Thyroid gland (tissue), 4 donors: ENCODE measurements around the gene DGUOK. TPM values are rescaled to one million over a fixed set of nuclear protein-coding genes. Genes with fewer than 3 reads are reported as not detected.

Experiments used
- DNase-seq, 2 donors: peaks; one replicate each; pipeline ENCODE4 v3.0.0-alpha.2; 2019
- H3K27ac ChIP-seq, 3 donors: fragments of 200-600 bp; sonication (generic); 1 replicate in 2 of 3; 2 replicates in 1 of 3; pipeline ENCODE4 v1.5.1; 2016 to 2019; ENCODE audit warnings: mild to moderate bottlenecking in 1 of 3, moderate library complexity in 1 of 3
- H3K27me3 ChIP-seq: fragments of 200-600 bp; sonication (generic); one replicate; pipeline ENCODE4 v1.5.1; 2019
- H3K36me3 ChIP-seq, 2 donors: fragments of 200-600 bp; sonication (generic); one replicate each; pipeline ENCODE4 v1.5.1; 2016 to 2019
- H3K4me1 ChIP-seq, 2 donors: fragments of 200-600 bp; sonication (generic); one replicate each; pipeline ENCODE4 v1.5.1; 2017 to 2019
- H3K4me3 ChIP-seq, 3 donors: fragments of 200-600 bp; sonication (generic); replicated peaks in 1 of 3; 1 replicate in 2 of 3; 2 replicates in 1 of 3; pipeline ENCODE4 v1.5.1; 2016; ENCODE audit warnings: mild to moderate bottlenecking in 1 of 3
- H3K9me3 ChIP-seq: fragments of 200-600 bp; sonication (generic); one replicate; pipeline ENCODE4 v1.5.1; 2017
- POLR2A ChIP-seq, 2 donors: fragments of 450-650 bp; IDR thresholded peaks; one replicate each; pipeline ENCODE4 v1.6.1; 2017; ENCODE audit warnings: antibody characterized with exemption in 2 of 2, mild to moderate bottlenecking in 2 of 2, moderate library complexity in 1 of 2
- WGBS, 2 donors: methylation state at CpG; one replicate each; pipeline ENCODE4 v1.1.5; 2017; 5-methylcytosine and 5-hydroxymethylcytosine counted together
- intact Hi-C: fragments of 100-400 bp; cut with DNase I; formaldehyde crosslinking; loops from one replicate; pipeline ENCODE4 v1.15.1; 2023
- total RNA-seq, 4 donors: library from RNA; depleted of rRNA; stranded (reverse); fragments of >200 nt; gene quantifications; one replicate each; pipeline ENCODE4 v1.2.3, GENCODE V29; 2016
- TF ChIP-seq, protein P1 (sequence below), 6 experiments: fragments of 200-600 bp in 3 of 6; fragments of 450-650 bp in 3 of 6; sonication (generic) in 3 of 6; IDR thresholded peaks; one replicate each; pipeline ENCODE4 v1.5.1; 2016 to 2019; ENCODE audit warnings: antibody characterized with exemption in 6 of 6, mild to moderate bottlenecking in 2 of 6, inconsistent platforms in 1 of 6, moderate library complexity in 1 of 6

The DGUOK gene
- total RNA-seq, 4 donors from 2014 or later, result 41.8 to 65.8 (median 46.9) TPM

DNA sequence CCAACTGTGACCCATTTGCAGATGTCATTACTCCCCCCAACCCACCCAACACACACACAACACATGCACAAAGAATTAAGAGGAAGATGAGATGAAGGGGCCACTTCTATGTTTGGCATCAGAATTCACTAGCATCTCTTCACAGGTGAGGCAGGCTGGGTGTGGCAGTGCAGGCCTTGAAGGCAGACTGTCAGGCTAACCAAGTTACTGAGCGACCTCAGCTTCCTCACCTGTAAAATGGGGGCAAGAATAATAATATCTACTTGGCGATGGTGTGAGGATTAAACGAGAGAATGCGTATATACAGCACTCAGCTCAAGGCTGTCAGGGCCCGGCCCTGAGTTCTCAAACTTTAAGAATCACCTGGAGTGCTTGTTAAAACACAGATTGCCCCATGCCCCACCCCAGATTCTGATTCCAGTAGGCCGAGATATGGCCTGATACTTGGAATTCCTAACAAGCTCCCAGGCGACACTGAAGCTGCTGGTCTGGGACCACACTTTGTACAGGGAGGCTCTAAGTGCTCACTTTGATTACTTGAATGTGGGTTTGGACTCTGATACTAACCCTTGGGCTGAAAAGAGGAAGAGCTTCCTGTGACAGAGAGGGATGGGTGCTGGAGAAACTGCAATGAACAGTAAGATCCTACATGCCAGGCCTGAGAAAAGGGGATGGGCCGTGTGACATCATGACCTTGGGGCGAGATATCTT lies 32.8 kb upstream of the DGUOK start:
- no peak overlapping the region for H3K4me3 ChIP-seq
- no peaks in the 10 kb centered on the region for H3K4me1 ChIP-seq
- TF ChIP-seq POLR2A (IDR thresholded peaks at IDR 0.05), result no peak
- TF ChIP-seq, protein P1, sequence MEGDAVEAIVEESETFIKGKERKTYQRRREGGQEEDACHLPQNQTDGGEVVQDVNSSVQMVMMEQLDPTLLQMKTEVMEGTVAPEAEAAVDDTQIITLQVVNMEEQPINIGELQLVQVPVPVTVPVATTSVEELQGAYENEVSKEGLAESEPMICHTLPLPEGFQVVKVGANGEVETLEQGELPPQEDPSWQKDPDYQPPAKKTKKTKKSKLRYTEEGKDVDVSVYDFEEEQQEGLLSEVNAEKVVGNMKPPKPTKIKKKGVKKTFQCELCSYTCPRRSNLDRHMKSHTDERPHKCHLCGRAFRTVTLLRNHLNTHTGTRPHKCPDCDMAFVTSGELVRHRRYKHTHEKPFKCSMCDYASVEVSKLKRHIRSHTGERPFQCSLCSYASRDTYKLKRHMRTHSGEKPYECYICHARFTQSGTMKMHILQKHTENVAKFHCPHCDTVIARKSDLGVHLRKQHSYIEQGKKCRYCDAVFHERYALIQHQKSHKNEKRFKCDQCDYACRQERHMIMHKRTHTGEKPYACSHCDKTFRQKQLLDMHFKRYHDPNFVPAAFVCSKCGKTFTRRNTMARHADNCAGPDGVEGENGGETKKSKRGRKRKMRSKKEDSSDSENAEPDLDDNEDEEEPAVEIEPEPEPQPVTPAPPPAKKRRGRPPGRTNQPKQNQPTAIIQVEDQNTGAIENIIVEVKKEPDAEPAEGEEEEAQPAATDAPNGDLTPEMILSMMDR (IDR thresholded peaks at IDR 0.05), result no peak
- H3K9me3 ChIP-seq, result no peaks in the 10 kb centered on the region
- intact Hi-C loops, result no loop called here
- H3K27me3 ChIP-seq, result no peaks in the 10 kb centered on the region
- DNase-seq, result no peak
- no peaks in the 10 kb centered on the region for H3K36me3 ChIP-seq
- 80 to 87% methylated on average over 9 of the region's 9 CpGs for WGBS, 2 donors
- no peak overlapping the region for H3K27ac ChIP-seq

DNA sequence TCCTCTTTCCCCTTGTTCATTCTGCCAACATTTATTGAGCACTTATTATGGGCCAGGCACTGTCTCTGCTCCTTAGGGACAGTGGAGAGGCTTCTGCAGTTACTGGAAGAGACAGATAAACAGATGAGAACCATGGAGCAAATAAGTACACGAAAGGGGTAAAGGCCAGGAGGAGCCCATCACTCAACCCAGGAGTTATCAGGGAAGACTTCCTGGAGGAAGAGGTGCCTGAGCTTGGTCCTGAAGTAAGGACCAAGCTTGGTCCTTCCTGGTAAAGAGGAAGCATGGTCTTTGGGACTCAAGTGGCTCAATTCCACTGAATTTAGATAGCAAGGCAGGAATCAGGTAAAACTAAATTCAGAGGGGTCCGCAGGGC lies 32.2 kb upstream of the DGUOK start:
- Histone ChIP-seq H3K4me1 (no peaks in the 10 kb centered on the region), H3K4me3 (no peak overlapping the region), H3K9me3 (no peaks in the 10 kb centered on the region), H3K36me3 (no peaks in the 10 kb centered on the region), H3K27me3 (no peaks in the 10 kb centered on the region), H3K27ac (no peak overlapping the region)
- intact Hi-C loops, result no loop called here
- WGBS, 2 donors, result 94 to 96% methylated on average over 2 of the region's 2 CpGs
- TF ChIP-seq POLR2A (IDR thresholded peaks at IDR 0.05), result no peak
- TF ChIP-seq, protein P1 (IDR thresholded peaks at IDR 0.05), result no peak
- DNase-seq, result no peak

DNA sequence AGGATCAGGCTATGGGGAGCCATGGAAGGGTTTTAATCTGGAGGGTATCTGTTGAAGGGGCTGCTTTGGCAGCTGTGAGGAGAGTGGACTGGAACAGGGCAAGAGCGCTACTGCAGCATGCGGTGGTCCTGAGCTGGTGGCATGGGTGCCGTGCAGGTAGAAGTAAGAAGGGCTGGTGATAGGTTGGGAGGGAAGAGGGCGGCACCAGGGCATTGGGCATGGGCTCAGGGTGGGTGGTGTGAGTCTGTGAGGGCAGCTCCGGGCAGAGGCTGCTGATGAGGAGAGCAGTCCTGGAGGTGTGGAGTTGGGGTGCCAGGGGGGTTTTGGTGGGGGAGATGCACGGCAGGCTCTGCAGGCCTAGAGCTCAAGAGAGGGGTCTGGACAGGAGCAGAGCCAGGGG lies 31.8 kb upstream of the DGUOK start:
- no peaks in the 10 kb centered on the region for H3K4me1 ChIP-seq
- DNase-seq, result no peak
- H3K27ac ChIP-seq, result no peak overlapping the region
- H3K36me3 ChIP-seq, result no peaks in the 10 kb centered on the region
- H3K4me3 ChIP-seq, result no peak overlapping the region
- no peak for TF ChIP-seq POLR2A (IDR thresholded peaks at IDR 0.05)
- TF ChIP-seq, protein P1 (IDR thresholded peaks at IDR 0.05), result no peak
- 82% methylated on average over 6 of the region's 6 CpGs for WGBS, 2 donors
- no peaks in the 10 kb centered on the region for H3K9me3 ChIP-seq
- intact Hi-C loops, result no loop called here
- H3K27me3 ChIP-seq, result no peaks in the 10 kb centered on the region

DNA sequence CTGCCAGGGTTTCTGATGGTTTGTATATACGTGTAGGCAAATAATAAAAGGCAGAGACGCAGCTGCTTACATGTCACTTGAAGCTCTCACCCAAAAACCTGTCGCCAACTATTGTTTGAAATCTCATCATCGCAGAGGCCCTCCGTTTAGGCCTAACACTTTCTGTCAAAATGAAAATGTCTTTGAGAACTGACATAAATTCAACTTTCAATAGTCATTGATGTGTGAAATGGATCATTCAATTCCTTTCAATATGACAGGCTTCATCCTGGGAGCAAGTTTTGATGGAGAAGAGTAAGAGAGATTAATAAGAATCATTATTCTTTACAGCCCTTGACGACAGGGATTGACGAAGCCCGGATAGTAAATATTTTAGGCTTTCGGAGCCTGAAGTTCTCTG lies 31.2 kb upstream of the DGUOK start:
- TF ChIP-seq, protein P1 (IDR thresholded peaks at IDR 0.05), result no peak
- no peak for TF ChIP-seq POLR2A (IDR thresholded peaks at IDR 0.05)
- 77 to 81% methylated on average over 9 of the region's 9 CpGs for WGBS, 2 donors
- H3K36me3 ChIP-seq, result no peaks in the 10 kb centered on the region
- DNase-seq, result no peak
- intact Hi-C loops, result no loop called here
- H3K27ac ChIP-seq, result no peak overlapping the region
- H3K9me3 ChIP-seq, result no peaks in the 10 kb centered on the region
- no peaks in the 10 kb centered on the region for H3K4me1 ChIP-seq
- H3K4me3 ChIP-seq, result no peak overlapping the region
- H3K27me3 ChIP-seq, result no peaks in the 10 kb centered on the region

DNA sequence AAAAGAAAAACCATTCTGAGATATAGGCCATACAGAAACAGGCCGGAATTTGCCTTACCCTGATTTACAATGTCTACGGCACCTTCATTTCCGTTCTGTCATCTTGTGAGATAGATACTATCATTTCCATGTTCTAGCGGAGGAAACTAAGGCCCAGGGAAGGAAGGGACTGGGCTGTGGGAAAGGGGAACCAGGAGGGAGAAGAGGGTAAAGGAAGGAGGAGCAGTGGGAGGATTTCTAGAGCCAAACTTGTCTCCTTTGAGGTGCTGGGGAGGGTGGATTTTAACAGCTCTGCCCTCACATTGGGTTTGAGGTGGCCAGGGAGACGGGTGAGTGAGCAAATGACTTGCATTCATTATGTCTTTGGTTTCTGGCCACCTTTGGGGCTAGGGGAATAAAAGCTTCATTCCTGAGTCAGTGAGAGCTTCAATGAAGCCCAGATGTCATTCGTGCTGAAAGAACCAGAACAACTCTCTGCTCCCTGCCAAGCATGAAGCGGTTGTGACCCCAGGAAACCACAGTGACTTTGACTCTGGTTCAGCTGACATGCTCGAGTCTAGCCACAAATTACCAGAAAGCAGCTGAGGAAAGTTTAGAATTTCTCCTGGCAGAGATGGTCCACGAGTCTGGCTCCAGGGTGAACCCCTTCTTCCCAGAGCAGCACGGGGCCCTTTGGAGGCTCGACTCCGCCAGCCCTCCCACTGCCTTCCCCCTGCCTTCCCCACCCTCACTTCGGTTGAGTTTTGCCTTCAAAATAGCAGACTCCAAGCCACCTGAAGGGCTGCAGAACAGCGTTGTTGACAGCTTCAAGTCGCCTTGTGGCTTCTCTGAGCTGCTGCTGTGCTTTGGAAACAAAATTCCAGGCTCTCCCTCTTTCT lies 30.1 kb upstream of the DGUOK start:
- Histone ChIP-seq H3K4me1 (no peaks in the 10 kb centered on the region), H3K4me3 (no peak overlapping the region), H3K36me3 (no peaks in the 10 kb centered on the region), H3K27ac (no peak overlapping the region), H3K9me3 (no peaks in the 10 kb centered on the region), H3K27me3 (no peaks in the 10 kb centered on the region)
- intact Hi-C loops, result no loop called here
- TF ChIP-seq, protein P1 (IDR thresholded peaks at IDR 0.05), result no peak
- TF ChIP-seq POLR2A (IDR thresholded peaks at IDR 0.05), result no peak
- 56 to 63% methylated on average over 15 of the region's 15 CpGs for WGBS, 2 donors
- DNase-seq, result no peak
